Measurements from ENCODE around the gene WIF1.

Gene WIF1, protein sequence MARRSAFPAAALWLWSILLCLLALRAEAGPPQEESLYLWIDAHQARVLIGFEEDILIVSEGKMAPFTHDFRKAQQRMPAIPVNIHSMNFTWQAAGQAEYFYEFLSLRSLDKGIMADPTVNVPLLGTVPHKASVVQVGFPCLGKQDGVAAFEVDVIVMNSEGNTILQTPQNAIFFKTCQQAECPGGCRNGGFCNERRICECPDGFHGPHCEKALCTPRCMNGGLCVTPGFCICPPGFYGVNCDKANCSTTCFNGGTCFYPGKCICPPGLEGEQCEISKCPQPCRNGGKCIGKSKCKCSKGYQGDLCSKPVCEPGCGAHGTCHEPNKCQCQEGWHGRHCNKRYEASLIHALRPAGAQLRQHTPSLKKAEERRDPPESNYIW

DNA sequence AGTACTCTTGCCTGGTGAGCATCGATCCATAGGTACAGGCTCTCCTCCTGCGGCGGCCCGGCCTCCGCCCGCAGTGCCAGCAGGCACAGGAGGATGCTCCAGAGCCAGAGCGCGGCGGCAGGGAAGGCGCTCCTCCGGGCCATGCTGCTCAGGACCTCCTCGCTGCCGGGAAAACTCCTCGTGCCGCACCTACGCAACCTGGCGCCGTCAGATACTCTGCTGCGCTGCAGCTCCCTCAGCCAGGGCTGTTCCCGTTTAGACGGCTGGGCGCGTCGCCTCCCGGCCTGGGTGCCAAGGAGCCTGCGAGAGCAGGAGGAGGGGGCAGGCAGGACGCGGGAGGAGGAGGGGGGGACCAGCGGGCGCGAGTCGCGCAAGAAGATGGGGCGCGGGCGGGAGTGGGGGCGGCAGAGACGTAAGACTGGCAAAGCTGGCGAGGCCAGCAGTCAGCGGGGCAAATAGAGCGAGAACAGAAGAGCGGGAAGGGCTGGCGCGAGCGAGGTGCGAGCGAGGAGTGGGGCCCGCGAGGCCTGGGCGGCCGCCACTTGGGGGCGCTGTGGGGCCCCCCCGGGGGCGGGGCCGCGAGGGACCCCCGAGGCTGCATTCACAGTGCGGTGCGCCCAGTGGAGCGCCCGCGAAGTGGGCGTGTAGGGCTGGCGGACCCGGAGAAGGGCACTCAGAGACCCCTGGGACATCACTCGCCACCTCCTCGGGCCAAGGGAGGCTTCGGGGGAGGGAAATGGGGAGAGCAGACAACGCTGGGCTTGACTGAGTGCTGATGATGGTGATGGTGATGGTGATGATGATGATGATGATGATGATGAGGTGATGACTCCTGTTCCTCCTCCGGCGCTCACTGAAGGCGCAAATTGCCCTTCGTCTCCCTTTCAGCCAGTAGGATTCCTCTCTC lies at the start of gene WIF1:
Gene WIF1 (minus strand): TSS at position 257 of the 907 bp plus-strand sequence. CDS start 114 bp downstream, at position 143.
- no peak for DNase-seq (ENCODE audit: low read depth)

DNA sequence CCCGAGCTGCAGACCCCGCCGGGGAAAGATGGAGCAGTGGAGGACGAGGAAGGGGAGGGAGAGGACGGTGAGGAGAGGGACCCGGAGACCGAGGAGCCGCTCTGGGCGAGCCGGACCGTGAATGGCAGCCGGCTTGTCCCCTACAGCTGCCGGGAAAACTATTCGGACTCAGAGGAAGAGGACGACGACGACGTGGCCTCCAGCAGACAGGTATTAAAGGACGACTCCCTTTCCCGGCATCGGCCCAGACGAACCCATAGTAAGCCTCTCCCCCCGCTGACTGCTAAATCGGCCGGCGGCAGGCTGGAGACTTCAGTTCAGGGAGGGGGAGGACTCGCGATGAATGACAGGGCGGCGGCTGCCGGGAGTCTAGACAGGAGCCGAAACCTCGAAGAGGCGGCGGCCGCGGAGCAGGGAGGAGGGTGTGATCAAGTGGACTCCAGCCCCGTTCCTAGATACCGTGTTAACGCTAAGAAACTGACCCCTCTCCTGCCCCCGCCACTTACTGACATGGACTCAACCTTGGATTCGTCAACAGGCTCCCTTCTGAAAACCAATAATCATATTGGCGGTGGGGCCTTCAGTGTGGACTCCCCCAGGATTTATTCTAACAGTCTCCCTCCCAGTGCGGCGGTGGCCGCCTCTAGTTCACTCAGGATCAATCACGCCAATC lies 49.2 kb upstream of the WIF1 start:
- DNase-seq (ENCODE audit: low read depth) = peak; percentile 25

DNA sequence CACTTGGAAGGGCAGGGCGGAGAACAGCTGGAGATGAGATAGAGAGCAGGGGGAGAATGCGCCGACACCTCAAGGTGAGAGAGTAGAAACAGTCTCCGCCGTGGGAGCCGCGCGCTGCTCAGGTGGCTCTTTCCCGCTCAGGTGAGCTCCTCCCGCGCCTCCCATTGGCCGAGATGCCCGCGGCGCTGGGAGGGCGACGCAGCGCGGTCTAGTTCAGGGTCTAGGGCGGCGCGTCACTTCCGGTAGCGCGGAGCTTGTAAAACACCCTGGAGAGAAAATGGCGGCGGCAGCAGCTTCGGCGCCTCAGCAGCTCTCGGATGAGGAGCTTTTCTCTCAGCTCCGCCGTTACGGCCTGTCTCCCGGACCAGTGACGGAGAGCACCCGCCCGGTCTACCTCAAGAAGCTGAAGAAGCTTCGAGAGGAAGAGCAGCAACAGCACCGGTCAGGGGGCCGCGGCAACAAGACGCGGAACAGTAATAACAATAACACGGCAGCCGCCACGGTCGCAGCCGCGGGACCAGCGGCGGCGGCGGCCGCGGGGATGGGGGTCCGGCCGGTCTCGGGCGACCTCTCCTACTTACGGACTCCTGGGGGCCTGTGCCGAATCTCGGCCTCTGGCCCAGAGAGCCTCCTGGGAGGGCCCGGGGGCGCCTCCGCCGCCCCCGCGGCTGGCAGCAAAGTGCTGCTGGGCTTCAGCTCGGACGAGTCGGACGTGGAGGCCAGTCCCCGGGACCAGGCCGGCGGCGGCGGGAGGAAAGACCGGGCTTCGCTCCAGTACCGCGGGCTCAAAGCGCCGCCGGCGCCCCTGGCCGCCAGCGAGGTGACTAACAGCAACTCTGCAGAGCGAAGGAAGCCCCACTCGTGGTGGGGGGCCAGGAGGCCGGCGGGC lies 48.5 kb upstream of the WIF1 start, which contains the start of gene LEMD3:
Gene LEMD3 (plus strand): TSS at position 264 of the 889 bp plus-strand sequence. CDS start 14 bp downstream, at position 278.
- DNase-seq (ENCODE audit: low read depth) = peak; percentile 81

DNA sequence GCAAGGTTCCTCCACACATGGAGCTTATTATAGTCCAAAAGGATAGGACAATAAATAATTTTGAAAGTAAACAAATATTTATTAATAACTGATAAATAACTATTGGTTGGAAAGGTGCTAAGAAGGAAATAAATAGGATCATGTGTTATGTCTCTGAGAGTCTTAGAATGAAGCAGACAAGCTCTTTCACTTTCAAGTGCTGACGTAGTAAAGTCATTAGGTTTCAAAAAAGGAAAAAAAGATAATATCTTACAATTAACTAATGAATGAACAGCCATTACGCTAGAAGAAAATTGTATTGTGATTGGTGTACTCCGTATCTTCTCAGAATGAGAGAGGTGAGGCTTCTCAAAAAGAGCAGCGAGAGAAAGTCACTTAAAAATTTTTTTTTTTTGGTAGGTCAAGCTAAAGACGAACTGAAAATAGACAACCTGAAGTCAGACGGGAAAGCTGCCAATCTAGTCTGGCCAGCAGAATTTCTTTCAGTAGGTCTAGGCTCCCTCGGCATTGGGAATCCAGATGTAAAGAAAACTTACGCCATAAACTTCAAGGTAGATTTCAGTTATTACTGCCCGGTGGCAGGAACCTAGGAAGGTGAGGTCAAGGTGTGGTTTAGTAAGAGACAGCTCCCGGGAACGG lies 47.7 kb upstream of the WIF1 start:
- DNase-seq (ENCODE audit: low read depth) = no peak

DNA sequence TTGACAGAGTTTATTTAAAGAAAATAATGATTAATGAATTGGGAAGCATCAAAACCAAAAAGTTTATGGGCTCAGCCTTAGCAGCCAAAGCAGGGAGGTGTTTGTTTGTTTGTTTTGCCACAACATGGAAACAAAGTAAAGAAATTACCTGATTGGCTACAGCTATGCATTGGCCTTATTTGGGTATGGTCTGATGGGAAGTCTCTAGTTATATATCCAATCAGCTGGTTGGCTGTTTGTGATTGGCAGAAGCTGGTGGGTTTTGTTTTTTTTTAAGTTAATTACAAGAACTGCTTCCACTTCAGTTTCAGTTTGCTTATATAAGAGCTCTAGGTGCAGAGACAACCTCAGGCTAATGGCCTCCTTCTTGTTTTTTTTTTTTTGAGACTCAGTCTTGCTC lies 43.7 kb upstream of the WIF1 start:
- no peak for DNase-seq (ENCODE audit: low read depth)

DNA sequence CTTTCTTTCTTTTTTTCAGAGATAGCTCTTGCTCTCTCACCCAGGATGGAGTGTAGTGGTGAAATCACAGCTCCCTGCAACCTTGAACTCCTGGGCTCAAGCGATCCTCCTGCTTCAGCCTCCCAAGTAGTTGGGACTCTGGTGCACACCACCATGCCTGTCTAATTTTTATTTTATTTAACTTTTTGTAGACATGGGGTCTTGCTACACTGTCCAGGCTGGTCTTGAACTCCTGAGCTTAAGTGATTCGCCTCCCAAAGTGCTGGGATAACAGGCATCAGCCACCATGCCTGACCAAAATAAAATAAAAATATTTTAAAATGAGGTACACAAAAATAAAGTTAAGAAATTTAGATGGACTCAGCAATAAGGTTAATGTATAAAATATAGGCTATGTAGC lies 43.1 kb upstream of the WIF1 start:
- DNase-seq (ENCODE audit: low read depth) = no peak

DNA sequence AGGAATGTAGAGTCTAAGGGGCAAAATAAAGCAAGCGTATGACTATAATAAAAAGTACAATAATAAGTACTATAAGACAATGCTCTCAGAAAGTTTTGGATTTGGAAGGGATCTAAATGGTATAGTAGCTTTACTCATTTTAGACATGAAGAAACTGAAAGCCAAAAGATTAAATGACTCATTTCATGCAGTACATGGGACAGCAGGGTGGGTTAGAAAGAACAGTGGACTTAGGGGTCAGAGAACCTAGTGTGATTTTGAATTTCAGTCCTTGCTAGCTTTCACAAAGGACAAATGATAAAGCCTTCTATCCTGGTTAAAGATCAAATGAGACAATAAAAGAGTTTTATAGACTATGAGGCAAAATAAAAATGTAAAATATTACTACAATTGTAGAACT lies 41.5 kb upstream of the WIF1 start:
- DNase-seq (ENCODE audit: low read depth) = no peak

DNA sequence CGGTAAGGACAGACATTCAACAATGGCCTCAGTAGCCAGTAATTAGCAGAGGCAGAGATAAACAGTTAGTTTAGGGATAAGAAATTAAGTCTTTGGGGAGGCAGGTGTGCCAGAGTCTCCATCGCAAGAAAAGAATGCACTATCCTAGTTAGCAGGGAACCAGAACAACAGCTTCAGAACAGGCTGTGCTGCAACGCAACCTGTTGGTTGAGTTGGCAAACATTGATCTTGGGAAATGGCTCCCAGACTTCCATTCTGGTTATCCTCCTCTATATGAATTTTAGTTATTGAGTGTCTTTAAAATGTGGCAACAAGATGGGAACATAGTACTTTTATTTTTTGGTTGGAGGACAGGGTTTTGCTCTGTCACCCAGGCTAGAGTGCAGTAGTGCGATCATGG lies 36.0 kb upstream of the WIF1 start:
- no peak for DNase-seq (ENCODE audit: low read depth)

DNA sequence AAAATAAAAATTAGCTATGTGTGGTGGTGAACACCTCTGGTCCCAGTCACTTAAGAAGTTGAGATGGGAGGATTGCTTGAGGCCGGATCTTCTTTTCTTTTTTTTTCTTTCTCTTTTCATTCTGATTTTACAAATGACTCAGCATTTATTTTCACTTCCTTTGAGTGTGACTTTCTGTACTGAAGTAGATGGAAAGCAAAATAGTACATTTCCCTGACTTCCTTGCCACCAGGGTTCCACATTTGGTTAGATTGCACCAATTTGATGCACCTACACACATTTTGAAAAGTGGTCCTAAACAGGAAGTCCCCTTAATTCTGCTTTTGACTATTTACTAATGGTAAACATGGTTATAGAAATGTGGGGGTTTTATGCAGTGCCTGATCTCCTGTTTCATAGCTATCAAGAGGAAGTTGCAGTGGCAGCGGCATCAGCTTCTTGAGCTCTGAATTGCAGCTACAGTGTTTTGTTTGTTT lies 35.3 kb upstream of the WIF1 start:
- DNase-seq (ENCODE audit: low read depth) = no peak

DNA sequence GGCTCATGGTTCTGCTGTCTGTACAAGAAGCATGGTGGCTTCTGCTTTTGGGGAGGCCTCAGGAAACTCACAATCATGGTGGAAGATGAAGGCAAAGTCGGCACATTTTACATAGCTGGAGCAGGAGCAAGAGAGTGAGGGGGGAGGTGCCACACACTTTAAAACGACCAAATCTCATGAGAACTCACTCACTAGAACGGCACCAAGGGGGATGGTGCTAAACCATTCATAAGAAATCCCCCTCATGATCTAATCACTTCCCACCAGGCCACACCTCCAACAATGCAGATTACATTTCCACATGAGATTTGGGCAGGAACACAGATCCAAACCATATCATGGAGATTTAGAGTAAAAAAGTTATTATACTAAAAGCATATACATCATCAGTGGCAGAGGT lies 34.7 kb upstream of the WIF1 start:
- DNase-seq (ENCODE audit: low read depth) = no peak

DNA sequence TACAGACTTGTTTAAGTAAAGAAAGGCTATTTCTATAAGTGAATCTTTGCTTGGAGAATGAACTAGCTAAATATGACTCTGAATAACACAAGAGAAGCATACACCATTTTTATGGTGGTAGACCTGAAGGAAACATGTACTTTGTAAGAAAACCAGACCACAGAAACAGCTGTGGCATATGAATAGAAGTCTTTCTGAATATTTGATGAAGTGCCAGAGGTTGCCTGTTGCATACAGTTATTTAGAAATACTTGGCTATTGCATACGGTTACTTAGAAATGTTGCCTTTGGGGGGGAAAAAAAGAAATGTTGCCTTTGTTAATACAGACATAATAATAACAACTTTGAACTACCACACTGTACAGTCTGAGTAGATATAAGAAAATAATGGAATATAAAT lies 31.5 kb upstream of the WIF1 start:
- no peak for DNase-seq (ENCODE audit: low read depth)

DNA sequence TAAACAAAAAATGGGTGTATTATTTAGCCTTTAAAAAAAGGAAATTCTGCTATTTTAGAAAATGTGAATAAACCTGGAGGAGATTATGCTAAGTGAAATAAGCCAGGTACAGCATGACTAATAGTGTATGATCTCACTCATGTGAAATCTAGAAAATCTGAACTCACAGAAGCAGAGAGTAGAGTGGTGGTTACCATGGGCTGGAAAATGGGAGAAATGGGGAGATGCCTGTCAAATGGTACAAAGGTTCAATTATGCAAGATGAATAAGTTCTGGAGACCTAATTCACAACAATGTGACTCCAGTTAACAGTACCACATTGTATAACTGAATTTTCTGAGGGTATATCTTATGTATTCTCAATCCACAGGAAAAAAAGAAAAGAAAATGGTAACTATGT lies 30.9 kb upstream of the WIF1 start:
- no peak for DNase-seq (ENCODE audit: low read depth)

DNA sequence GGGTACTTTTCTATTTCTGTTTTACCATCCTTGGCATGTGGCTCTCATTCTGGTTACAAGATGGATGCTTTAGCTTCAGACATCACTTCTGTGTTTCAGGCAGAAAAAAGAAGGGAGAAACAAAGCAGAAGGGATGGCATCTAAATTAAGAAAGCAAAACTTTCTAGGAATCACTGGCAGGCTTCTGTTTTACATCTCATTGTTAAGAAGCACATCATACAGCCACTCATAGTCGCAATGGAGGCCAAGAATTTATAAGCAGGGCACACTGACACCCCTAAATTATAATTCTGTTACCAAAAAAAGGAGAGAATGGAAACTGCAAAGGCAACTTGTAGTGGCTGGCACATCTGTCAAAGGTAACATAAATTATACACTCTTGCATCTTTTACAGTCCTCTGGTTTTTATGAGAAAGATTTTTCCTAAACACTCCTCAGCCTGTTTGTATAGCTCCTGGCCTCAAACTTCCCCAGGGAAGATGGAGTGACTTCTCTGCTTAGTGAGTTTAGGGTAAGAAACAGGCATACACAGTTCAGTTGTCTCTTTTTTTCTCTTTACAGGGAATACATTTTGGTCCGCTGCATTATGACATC lies 26.3 kb upstream of the WIF1 start:
- DNase-seq (ENCODE audit: low read depth) = no peak

DNA sequence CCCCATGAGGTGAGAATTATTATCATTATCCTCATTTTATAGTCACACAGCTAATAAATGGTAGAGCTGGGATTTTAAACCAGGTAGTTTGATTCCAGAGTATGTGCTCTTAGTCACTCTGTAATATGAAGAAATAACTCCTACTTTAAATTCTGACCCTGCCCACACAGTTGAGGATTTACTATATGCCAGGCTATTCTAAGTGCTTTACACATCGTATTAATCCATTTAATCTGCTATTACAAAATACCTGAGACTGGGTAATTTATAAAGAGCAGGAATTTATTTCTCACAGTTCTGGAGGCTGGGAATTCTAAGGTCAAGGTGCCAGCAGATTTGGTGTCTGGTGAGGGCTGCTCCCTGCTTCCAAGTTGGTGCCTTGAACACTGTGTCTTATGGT lies 19.6 kb upstream of the WIF1 start:
- no peak for DNase-seq (ENCODE audit: low read depth)

DNA sequence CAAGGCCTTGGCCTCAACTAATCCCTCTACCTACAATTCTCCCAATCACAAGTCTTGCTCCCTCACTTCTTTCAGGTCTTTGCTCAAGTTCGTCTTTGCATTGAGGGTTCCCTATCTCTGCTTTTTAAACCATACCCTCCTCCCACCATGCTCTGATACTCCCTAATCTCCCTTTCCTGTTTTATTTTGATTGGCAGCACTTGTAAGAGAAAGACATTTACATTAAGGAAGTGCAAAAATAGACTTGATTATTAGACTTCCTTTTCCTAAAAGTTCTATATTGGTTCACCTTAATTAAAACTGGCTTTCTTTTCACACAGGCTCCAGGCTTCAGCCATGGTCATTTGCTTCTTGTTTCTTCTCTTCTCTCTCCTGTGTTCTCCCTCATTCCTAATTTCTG lies 18.3 kb upstream of the WIF1 start:
- no peak for DNase-seq (ENCODE audit: low read depth)

DNA sequence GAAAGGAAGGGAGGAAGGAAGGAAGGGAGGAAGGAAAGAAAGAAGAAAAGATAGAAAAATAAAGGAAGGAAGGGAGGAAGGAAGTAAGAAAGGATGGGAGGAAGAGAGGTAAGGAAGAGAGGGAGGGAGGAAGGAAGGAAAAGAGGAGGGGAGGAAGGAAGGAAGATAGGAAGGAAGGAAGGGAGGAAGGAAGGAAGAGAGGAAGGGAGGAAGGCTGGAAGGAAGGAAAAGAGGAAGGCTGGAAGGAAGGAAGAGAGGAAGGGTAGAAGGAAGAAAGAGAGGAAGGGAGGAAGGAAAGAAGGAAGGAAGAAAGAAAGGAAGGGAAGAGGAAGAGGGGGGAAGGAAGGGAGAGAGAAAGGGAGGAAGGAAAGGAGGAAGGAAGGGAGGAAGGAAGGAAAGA lies 12.8 kb upstream of the WIF1 start:
- no peak for DNase-seq (ENCODE audit: low read depth)

DNA sequence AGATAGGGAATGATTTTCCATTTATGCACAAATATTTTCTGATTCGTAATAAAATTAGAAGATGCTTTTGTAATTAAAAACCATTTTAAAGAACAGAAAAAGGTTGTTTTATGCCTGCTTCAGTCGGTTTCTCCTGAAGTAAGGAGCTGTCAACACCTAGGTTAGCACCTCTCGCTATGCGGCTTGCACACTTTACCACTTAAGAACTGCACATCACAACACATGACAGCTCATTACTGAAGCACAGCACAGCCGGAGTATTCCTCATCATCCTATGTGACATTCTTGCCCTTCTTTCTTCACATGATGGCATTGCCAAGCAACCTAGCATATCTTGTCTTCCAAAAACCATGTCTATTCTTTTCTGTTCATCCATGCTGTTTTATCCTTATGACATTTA lies 5.4 kb upstream of the WIF1 start:
- no peak for DNase-seq (ENCODE audit: low read depth)

DNA sequence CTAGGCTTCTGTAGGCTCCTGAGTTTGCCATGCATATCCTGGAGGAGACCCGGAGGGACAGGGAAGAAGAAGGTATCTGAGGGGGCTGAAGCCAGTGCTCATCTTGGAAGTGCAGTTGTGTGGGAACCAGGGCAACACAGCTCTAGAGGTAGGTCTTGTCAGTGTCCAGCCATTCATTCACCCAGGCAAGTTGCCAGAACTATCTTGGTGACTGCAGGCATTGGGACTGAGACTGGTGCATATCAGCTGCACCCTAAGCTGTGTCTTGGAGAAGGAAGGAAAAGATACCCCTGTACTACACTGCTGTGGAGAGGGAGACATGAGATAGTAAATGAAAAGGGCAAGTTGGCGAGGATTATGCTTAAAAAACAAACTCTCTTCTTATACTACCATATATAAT lies 4.9 kb upstream of the WIF1 start:
- no peak for DNase-seq (ENCODE audit: low read depth)

DNA sequence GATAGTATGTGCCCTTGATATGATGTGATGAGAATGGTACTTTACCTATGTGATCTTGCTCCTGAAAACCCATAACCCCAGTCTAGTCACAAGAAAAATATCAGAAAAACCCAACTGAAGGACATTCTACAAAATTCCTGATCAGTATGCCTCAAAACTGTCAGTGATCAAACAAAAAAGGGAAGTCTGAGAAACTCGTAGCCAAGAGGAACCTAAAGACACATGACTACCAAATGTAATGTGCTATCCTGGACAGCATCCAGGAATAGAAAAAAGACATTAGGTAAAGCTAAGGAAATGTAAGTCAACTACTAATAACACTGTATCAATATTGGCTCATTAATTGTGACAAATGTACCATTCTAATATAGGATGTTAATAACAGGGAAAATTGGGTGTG lies 4.1 kb upstream of the WIF1 start:
- no peak for DNase-seq (ENCODE audit: low read depth)

DNA sequence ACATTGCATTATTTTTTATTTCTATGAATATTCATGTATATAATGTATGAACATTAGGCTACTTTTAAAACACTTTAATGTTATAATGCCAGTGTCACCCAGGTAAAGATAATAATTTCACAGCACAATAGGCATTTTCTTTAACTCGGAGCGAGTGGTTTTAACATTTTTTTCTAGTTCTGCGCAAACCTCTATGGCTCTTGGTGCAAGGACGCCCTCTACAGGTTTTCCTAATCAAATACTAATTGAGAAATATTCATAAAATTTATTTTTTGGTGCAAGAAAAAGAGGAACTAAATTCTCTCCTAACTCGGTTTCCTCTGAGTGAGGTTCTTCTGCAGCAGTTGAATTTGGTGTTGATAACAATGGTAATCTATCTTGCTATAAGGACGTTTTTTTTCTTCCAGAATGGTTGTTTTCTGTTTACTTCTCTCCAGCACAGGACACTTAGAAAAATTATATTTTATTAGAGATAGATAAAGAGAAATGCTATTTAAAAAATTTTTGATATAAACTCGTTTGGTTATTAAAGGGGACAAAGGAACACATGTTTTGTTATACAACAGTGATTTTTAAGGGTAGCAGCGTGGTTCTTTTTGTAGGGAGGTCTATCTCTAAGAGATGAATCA lies 2.4 kb upstream of the WIF1 start:
- peak; percentile 19 for DNase-seq (ENCODE audit: low read depth)
